Activated naive CD8-positive, alpha-beta T cell treated with anti-CD3 and anti-CD28 coated beads, Interleukin-2, amount 50 U/mL, for 16 hours (primary cell): ENCODE data around the gene AMOTL1.

Source experiments
- DNase-seq: peaks from one replicate; pipeline ENCODE4 v3.0.0-alpha.2; 2020; ENCODE audit warnings: low read depth, low spot score

Gene AMOTL1

GRCh38 chr11:94924171-94924572 lies 156.0 kb downstream of the AMOTL1 start:
- DNase-seq: no peak

- no peak for DNase-seq
These were observed 156.5 kb downstream of the AMOTL1 start for GRCh38 chr11:94924612-94925011.

- DNase-seq: no peak
These were observed 157.5 kb downstream of the AMOTL1 start for GRCh38 chr11:94925422-94926270.

DNA sequence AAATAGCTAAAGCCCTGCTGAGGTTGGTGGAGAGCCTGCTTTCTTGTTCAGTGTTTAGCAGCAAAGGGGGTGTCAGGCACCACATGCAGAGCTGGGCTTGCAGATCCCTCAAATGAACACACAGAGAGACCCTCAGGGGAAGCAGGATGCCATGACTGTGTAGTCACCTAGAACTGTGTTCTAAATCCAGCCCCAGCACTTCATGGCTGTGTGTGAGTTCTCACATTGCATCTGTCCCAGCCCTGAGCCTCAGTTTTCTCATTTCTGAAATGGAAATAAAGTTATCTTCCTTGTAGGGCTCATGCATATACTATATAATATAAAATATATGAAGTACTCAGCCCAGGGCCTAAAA lies 158.1 kb downstream of the AMOTL1 start:
- DNase-seq: no peak
